GM19468 (cell line): Measurements from ENCODE around the gene MARCKS.
A peak's percentile ranks its signal among the peaks of the same experiment; 100 is the strongest.

ENCODE experiments used
- ATAC-seq: cut with Tn5 transposase; IDR thresholded peaks from one replicate; pipeline ENCODE4 v1.9.1; 2021; ENCODE audit warnings: mild to moderate bottlenecking, moderate library complexity, moderate number of reproducible peaks; ENCODE audit not compliant: unreplicated experiment; ENCODE audit errors: extremely low read depth

MARCKS gene

DNA sequence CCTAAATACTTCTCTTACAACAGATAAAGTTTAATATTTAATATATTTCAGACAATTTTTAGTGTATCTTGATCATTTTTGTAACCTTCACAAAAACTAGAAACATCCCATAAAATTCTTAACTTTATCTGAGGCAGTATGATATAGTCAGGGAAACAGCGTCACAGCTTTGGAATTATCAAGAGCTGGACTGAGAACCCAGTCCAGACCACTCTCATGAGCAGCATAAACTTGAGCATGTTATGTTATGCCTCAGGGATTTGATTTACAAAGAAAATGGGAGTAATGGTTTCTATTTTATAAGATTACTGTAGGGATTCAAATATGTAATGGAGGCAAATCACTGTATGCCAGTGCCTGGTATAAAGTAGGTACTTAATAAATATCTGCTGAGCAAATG is 8.3 kb upstream of the MARCKS start:
- no peak for ATAC-seq

DNA sequence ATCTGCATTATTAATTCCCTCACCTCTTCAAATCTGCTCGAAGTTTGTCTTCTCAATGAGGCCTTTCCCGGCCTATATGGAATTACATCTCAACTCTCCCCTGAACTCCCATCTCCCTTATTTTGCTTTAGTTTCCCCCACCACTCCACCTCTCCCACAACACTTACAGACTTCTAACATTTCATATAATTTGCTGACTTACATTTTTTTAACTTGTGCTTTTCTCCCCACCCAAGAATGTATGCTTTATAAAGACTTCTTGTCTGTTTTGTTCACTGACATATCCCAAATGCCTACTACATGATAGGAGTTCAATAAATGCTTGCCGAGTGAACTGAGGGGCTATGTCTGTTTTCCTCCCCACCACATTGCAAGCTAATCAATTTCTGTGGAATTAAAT is 3.9 kb upstream of the MARCKS start:
- ATAC-seq: no peak

DNA sequence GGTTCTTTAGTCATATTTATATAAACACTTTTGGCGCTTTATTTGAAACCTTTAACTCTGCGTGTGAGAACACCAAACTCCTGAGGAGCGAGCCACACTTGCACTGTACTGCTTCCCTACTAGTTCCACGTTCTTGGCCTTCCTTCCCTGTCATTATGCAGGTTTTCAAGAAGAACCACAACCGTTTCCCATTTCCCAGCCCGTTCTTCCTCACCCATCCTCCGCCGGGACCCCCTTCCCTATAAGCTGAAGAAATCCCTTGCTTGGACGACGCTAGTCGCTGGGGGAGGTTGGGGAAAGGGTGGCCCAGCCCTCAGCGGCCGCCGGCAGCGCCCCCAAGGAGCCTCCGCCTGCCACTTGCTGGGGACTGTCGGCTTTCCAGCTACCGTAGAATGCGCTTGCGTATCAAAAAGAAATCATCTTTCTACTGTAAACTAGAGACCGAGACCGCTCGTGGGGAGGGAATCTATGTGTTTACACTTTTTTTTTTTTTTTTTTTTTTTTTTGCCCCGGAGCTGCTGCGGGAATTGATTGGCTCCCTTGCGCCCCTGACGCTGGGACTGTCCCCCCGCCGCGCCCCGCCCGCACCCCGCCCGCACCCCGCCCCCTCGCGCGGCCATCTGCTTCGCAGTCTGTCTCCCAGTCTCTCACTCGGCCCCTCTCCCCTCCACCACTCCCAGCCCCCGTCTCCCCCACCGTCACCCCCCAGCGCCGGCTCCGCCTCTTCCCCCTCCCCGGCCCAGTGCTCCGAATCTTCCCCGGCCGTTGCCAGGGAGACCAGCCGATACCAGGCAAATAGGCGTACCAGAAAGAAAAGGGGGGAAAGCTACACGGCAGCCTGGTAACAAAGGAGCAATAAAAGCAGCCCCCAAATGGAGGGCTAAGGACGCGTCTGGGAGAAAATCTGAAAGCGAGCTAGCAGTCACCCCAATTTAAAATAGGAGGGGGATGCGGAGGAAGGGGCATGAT is 2.3 kb upstream of the MARCKS start:
- ATAC-seq: no peak

DNA sequence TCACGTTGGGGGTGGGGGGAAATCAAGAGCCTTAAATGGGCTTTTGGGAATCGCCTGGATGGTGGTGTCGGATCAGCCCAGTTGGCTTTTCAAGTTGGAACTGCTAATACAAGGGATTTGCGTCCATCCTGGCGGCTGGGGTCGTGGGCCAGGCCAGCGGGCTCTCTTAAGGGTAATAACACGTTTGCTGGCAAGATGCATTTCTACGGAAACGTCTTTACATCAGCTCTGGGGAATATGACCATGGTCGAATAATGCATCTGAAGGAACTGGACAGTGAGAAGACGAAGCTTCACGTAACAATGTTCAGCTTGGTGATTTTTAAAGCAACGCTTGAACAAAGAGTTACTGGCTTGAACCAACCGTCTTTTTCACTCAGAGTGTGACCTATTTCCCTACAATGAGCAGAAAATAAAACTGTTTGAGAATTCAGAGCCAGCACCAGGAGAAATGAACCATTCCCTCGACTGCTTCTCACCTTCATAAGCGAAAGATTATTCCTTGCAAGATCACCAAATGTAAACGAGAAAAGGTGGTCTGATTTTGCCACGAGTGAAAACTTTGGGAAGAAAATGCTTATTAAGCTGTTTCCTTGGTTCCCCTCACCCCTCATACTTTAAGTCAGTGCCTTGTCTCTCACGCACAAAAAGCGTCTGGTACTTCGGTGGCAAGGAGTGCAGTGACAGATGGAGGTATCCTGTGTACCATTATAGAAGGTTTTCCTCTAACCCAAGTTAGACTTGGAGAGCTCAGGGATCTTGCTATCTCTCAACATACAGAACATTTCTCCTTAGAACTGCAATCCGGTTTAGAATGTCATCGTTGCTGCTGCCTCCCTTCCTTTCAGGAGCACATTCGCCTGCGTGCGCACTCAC is 1.4 kb upstream of the MARCKS start:
- no peak for ATAC-seq

DNA sequence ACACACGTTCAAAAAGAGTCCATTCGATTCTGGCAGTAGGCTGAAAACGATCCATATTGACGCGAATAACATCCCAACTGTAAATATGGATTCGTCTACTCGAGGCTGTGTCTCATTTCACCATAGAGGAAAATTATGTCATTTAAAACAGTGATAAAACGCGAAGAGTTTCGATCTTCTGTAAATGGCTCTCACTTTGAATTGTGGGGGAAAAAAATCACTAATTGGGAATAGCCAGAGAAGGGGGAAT is 845 bp upstream of the MARCKS start:
- ATAC-seq: no peak

DNA sequence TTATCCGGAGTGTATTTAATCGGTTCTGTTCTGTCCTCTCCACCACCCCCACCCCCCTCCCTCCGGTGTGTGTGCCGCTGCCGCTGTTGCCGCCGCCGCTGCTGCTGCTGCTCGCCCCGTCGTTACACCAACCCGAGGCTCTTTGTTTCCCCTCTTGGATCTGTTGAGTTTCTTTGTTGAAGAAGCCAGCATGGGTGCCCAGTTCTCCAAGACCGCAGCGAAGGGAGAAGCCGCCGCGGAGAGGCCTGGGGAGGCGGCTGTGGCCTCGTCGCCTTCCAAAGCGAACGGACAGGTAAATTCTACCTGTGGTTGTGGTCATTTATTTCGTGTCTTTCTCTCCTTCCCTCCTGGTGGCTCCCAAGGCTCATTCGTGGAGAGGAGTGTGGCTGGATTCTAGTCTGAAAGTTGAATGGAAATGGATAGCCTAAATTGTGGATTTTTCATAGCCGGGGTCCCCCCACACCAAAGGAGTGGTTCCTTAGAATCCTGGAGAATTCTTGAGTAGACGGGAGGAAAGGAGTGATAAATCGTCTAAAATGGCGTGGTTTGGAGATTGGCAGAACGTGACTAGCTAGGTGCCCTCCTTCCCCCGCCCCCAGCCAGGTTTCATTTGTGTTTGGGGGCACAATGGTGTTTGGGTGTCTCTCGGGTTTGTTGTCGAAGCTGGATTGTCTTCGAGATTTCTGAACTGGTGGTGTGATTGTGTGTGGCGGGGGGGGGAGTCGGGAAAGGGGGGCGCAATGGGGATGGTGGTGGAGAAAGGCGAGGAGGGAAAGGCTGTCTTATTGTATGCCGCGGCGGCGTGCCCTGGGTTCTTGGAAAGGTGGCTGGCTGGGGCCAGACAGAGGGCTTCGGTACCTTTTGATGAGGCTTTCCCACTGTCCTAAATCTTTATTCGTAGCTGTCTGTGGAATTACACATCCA is 673 bp downstream of the MARCKS start:
- no peak for ATAC-seq

DNA sequence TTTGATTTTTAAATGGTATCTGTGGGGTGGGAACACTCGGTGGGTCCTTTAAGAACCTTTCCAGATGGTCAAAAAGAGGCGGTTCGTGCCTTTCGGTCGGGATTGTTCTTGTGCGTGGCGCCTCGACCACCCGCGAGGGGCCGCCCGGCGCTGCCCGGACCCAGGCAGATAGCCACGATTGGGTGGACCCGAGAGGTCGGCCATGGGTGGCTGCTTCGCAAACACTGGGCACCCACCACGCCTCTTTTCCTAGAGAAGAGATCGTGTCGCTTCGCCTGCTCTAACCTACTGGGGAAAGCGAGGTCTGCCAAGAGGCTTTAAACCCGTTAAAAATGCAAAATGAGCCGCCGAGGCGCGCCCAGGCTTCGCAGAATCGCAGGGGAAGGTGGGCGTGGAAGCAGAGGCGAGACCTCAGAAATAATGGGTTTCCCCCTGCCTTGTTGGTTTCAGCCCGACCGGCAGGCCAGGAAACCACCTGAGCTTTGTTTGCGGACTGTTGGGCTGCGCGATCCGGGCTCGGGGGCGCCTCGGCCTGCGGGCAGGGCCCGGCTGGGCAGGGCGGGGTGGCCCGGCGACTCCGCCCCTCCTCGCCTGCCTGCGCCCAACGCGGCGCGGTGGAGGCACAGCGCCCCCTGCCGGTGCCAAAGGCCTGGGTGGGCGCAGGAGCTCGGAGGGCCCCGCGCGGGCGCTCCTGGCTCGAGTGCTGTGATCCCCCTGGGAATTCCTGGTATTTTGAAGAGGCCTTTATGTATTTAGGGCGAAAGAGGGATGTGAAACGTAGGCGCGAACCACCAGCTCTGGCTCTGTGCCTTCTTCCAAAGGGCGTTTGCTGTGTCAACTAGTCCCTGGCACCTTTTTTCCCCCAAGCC is 1.6 kb downstream of the MARCKS start:
- peak; percentile 88 for ATAC-seq

DNA sequence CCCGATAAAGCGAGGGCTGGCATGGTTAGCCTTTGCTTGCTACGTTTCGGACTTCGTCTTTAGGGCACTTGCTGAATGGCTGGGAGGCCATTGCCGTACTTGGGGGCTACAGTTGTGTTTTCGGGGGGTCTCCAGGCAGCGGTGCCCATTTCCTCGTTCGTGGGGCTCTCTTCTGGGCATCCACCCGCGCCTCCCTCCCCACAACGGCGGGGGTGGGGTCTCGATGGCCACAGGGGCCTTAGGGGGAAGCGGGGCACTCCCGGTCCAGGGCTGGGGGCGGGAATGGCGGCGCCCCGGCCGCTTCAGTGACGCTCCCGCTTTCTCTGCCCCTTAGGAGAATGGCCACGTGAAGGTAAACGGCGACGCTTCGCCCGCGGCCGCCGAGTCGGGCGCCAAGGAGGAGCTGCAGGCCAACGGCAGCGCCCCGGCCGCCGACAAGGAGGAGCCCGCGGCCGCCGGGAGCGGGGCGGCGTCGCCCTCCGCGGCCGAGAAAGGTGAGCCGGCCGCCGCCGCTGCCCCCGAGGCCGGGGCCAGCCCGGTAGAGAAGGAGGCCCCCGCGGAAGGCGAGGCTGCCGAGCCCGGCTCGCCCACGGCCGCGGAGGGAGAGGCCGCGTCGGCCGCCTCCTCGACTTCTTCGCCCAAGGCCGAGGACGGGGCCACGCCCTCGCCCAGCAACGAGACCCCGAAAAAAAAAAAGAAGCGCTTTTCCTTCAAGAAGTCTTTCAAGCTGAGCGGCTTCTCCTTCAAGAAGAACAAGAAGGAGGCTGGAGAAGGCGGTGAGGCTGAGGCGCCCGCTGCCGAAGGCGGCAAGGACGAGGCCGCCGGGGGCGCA is 2.4 kb downstream of the MARCKS start:
- ATAC-seq: no peak

DNA sequence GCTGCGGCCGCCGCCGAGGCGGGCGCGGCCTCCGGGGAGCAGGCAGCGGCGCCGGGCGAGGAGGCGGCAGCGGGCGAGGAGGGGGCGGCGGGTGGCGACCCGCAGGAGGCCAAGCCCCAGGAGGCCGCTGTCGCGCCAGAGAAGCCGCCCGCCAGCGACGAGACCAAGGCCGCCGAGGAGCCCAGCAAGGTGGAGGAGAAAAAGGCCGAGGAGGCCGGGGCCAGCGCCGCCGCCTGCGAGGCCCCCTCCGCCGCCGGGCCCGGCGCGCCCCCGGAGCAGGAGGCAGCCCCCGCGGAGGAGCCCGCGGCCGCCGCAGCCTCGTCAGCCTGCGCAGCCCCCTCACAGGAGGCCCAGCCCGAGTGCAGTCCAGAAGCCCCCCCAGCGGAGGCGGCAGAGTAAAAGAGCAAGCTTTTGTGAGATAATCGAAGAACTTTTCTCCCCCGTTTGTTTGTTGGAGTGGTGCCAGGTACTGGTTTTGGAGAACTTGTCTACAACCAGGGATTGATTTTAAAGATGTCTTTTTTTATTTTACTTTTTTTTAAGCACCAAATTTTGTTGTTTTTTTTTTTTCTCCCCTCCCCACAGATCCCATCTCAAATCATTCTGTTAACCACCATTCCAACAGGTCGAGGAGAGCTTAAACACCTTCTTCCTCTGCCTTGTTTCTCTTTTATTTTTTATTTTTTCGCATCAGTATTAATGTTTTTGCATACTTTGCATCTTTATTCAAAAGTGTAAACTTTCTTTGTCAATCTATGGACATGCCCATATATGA is 3.2 kb downstream of the MARCKS start:
- no peak for ATAC-seq

DNA sequence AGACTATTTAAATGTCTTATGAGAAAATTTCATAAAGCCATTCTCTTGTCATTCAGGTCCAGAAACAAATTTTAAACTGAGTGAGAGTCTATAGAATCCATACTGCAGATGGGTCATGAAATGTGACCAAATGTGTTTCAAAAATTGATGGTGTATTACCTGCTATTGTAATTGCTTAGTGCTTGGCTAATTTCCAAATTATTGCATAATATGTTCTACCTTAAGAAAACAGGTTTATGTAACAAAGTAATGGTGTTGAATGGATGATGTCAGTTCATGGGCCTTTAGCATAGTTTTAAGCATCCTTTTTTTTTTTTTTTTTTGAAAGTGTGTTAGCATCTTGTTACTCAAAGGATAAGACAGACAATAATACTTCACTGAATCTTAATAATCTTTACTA is 5.0 kb downstream of the MARCKS start:
- no peak for ATAC-seq

DNA sequence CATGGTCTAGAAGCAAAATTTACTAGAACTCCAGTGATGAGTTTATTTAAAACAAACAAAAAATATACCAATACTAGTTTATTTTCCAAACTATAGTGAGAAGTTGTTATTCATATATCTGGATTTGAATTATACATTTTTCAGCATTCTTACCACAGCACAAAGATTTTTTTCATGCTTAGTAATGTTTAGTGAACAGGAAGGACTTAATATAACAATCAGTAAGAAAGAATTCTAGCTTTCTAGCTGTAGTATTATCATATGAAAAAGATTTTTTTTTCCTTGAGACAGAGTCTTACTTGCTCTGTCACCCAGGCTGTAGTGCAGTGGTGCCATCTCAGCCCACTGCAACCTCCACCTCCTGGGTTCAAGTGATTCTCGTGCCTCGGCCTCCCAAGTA is 13.8 kb downstream of the MARCKS start:
- ATAC-seq: no peak

DNA sequence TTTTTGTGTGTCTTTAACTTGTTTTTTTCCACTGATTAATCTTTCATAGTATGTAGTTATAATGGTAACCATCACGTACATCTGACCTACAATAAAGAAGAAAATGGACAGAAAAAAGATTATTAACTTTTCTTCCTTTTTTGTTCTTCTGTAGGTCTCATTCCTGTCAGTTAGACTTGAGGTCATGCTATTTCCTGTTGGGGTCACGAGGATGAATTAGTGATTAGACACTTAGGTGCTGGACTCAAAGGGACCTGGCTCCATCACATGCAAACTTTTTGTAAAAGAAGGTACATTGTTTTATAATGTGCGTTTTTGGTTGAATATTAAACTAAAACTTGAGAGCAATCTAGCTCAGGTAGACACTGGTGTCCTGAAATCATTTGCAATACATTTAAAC is 14.8 kb downstream of the MARCKS start:
- no peak for ATAC-seq

DNA sequence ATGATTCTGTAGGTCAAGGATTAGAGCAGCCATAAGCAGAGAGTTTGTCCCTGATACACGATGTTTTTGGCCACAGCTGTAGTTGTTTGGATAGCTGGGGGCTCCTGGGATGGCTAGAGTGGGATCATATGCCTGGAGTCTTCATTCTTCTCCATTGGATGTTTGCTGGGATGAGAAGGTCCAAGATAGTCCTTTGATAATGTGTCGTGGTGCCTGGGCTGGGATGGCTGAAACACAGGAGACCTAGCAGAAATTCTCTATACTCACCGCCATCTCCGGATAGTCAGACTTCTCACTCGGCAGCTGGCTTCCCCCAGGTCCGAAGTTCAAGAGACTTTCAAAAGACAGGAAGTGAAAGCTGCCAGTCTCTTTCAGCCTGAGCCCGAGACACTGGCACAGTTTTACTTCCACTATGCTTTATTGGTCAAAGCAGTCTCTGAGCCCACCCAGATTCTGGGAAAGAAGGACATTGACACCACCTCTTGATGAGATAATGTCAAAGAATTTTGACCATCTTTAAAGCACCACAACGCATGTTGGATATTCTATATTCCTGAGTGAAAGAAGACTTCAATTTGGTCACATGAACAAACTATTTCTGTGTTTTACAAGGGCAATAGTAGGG is 16.0 kb downstream of the MARCKS start:
- peak; percentile 96 for ATAC-seq

DNA sequence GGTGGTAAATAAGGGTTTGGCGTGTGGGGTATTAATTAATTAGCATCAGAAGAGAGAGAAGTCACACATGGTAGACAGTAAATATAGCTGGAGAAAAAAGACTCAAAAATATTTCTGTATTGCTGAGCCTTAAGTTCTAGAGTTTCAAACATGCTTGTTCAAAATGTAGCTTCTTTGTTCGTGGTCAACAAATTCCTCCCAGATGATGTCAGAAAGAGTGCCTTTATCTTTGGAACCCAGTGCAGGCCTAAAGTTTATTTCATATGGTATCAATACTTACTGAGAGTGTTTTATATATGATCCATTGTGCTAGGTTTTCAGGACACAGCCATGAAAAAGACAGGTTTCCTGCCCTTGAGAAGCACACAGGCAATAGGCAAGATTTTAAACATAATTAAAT is 18.3 kb downstream of the MARCKS start:
- no peak for ATAC-seq

DNA sequence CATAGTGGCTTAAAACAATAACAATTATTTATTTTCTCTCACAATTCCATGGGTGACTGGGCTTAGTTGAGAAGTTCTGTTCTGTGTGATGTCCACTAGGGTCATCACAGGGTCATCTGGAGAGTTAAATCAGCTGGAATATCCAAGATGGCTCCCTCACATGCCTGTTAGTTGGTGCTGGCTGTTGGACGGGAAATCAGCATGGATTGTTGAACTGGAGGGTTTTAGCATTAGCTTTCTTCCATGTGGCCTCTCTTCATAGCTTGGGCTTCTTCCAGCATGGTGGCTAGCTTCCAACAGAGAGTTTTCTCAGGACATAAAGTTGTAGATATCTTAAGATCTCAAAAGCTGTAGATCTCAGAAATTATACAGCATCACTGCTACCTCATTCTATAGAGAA is 19.6 kb downstream of the MARCKS start:
- no peak for ATAC-seq

DNA sequence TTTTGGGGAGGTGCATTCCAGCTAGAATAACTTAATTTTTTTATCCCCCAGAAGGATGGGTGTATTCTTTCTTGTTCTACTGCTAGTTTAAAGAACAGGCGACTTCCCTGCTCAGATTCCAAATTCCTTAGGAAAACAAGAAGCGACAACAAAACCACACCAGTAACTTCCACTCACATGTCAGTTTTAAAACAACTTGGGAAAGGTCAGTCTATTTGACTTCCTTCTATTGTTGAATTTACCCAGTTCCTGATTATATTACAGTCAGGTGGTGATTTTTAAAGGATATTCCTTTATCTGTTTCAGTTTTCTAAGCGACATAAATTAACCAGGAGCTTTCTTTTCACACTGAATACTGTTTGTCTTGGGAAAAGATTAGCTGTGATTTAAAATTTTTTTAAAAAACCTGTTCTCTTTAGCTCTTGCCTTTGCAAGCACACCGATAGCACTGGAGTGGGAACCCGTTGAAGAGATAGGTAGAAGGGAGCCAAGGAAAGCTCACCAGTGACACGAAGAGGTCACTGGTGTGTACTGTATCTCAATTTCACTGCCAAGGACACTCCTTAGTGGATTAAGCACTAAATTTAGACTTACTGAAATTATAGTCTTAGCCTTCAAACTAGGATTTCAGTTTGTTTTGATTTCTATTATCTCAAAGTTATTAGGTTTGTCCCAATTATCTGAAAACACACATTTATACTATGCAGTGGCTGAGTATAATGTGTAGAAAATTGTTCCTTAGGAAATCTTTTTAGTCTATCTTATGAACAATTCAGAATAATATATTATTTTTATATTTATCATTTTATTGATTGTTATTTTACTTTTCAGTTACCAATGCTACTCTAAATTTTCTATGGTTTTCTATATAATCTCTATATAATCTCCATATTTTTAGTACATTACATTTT is 22.3 kb downstream of the MARCKS start:
- peak; percentile 98 for ATAC-seq
